D721Med (cell line): Measurements from ENCODE around the gene AP3B1.

Experiments
- DNase-seq: peaks from one replicate; pipeline ENCODE4 v3.0.0; 2011; ENCODE audit warnings: low spot score; ENCODE audit not compliant: insufficient read length
- FAIRE-seq: peaks from 2 replicates; lab custom pipeline; 2011; peaks lifted over from hg19 to GRCh38; lab: Jason Lieb, UNC
- CTCF ChIP-seq: IDR thresholded peaks from 2 replicates; pipeline ENCODE4 v1.5.1; 2012; ENCODE audit warnings: mild to moderate bottlenecking, control low read depth; ENCODE audit not compliant: insufficient read depth; ENCODE audit errors: missing control alignments

The AP3B1 gene

GRCh38 chr5:78279194-78279593 lies 15.3 kb downstream of the AP3B1 start:
- no peak for FAIRE-seq
- TF ChIP-seq CTCF, result no peak
- no peak for DNase-seq

GRCh38 chr5:78277715-78278114 lies 16.8 kb downstream of the AP3B1 start:
- FAIRE-seq (no peak), DNase-seq (no peak)
- no peak for TF ChIP-seq CTCF

GRCh38 chr5:78275998-78276543 lies 18.4 kb downstream of the AP3B1 start:
- DNase-seq (no peak), FAIRE-seq (no peak)
- no peak for TF ChIP-seq CTCF

- no peak for TF ChIP-seq CTCF
- no peak for DNase-seq
- no peak for FAIRE-seq
Observed at GRCh38 chr5:78274540-78275197, 19.8 kb downstream of the AP3B1 start.

- DNase-seq (no peak), FAIRE-seq (no peak)
- TF ChIP-seq CTCF, result no peak
Observed at GRCh38 chr5:78273436-78273835, 21.1 kb downstream of the AP3B1 start.

- no peak for TF ChIP-seq CTCF
Observed at GRCh38 chr5:78271766-78272165, 22.7 kb downstream of the AP3B1 start.

GRCh38 chr5:78269088-78269703 lies 25.3 kb downstream of the AP3B1 start:
- no peak for DNase-seq
- peak; percentile 69 for FAIRE-seq
- TF ChIP-seq CTCF, result peak; percentile 41

More at GRCh38 chr5:78271766-78272165, 22.7 kb downstream of the AP3B1 start:
- DNase-seq, result no peak
- no peak for FAIRE-seq
